ENCODE data around the gene LPP.

DNA sequence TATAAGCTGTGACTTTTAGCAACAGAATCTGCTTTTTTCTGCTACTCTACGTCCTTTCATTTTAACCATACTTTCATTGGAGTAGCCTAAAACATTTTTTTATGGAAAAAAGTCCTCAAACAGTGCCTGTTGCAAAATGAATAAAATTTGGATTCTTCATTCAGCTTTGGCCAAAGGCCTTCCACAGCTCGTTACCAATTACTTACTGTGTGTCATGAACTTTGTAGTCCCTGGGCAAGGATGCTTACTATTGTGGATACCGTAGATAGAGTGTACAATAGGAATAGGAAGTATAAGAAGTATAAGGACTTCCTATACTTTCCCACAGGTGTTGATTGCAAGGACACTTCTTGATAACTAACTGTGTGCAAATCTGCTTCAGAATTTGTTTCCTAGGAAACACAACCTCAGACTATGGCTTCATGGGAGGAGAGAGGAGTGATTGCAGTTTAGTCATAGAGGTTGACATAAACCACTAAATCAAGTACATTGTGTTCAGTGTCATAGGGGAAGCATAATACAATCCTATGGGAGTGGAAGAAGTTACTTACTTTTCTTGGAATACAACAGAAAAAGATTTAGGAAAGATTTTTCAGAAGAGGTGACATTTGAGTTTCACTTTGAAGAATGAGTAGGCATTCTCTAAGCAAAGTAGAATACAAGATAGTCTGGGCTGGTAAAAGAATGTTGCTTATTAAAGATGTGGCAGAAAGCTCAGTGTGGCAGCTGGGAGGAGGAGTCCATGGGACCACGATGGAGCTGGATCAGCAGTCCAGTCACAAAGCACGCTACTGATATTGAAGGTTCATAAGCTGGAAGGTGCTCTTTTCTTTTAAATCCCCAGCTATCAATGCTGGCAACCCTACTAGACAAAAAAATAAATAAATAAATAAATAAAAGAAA is 708.1 kb downstream of the LPP start:
- TF ChIP-seq CBX5 (IDR thresholded peaks at IDR 0.05; ENCODE audit: low read depth) (no peak), RFX5 (IDR thresholded peaks at IDR 0.05; ENCODE audit: low read depth, low read length) (no peak), EZH2 (IDR thresholded peaks at IDR 0.05; ENCODE audit: borderline replicate concordance, control insufficient read depth, low read depth, low read length) (no peak), POLR2A (IDR thresholded peaks at IDR 0.05; ENCODE audit: low read depth, low read length) (no peak), SMC3 (IDR thresholded peaks at IDR 0.05; ENCODE audit: borderline replicate concordance, low read length) (no peak)
- TF ChIP-seq, protein P1, sequence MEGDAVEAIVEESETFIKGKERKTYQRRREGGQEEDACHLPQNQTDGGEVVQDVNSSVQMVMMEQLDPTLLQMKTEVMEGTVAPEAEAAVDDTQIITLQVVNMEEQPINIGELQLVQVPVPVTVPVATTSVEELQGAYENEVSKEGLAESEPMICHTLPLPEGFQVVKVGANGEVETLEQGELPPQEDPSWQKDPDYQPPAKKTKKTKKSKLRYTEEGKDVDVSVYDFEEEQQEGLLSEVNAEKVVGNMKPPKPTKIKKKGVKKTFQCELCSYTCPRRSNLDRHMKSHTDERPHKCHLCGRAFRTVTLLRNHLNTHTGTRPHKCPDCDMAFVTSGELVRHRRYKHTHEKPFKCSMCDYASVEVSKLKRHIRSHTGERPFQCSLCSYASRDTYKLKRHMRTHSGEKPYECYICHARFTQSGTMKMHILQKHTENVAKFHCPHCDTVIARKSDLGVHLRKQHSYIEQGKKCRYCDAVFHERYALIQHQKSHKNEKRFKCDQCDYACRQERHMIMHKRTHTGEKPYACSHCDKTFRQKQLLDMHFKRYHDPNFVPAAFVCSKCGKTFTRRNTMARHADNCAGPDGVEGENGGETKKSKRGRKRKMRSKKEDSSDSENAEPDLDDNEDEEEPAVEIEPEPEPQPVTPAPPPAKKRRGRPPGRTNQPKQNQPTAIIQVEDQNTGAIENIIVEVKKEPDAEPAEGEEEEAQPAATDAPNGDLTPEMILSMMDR (IDR thresholded peaks at IDR 0.05 in 2 of 3, conservative IDR thresholded peaks at IDR 0.05 in 1 of 3; ENCODE audit: control insufficient read depth in 2 of 3, extremely low read depth in 1 of 3, insufficient read depth in 1 of 3, low read depth in 3 of 3, low read length in 3 of 3): no peak
- TF ChIP-seq, protein P2, sequence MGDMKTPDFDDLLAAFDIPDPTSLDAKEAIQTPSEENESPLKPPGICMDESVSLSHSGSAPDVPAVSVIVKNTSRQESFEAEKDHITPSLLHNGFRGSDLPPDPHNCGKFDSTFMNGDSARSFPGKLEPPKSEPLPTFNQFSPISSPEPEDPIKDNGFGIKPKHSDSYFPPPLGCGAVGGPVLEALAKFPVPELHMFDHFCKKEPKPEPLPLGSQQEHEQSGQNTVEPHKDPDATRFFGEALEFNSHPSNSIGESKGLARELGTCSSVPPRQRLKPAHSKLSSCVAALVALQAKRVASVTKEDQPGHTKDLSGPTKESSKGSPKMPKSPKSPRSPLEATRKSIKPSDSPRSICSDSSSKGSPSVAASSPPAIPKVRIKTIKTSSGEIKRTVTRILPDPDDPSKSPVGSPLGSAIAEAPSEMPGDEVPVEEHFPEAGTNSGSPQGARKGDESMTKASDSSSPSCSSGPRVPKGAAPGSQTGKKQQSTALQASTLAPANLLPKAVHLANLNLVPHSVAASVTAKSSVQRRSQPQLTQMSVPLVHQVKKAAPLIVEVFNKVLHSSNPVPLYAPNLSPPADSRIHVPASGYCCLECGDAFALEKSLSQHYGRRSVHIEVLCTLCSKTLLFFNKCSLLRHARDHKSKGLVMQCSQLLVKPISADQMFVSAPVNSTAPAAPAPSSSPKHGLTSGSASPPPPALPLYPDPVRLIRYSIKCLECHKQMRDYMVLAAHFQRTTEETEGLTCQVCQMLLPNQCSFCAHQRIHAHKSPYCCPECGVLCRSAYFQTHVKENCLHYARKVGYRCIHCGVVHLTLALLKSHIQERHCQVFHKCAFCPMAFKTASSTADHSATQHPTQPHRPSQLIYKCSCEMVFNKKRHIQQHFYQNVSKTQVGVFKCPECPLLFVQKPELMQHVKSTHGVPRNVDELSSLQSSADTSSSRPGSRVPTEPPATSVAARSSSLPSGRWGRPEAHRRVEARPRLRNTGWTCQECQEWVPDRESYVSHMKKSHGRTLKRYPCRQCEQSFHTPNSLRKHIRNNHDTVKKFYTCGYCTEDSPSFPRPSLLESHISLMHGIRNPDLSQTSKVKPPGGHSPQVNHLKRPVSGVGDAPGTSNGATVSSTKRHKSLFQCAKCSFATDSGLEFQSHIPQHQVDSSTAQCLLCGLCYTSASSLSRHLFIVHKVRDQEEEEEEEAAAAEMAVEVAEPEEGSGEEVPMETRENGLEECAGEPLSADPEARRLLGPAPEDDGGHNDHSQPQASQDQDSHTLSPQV (IDR thresholded peaks at IDR 0.05): no peak
- TF ChIP-seq, protein P3, sequence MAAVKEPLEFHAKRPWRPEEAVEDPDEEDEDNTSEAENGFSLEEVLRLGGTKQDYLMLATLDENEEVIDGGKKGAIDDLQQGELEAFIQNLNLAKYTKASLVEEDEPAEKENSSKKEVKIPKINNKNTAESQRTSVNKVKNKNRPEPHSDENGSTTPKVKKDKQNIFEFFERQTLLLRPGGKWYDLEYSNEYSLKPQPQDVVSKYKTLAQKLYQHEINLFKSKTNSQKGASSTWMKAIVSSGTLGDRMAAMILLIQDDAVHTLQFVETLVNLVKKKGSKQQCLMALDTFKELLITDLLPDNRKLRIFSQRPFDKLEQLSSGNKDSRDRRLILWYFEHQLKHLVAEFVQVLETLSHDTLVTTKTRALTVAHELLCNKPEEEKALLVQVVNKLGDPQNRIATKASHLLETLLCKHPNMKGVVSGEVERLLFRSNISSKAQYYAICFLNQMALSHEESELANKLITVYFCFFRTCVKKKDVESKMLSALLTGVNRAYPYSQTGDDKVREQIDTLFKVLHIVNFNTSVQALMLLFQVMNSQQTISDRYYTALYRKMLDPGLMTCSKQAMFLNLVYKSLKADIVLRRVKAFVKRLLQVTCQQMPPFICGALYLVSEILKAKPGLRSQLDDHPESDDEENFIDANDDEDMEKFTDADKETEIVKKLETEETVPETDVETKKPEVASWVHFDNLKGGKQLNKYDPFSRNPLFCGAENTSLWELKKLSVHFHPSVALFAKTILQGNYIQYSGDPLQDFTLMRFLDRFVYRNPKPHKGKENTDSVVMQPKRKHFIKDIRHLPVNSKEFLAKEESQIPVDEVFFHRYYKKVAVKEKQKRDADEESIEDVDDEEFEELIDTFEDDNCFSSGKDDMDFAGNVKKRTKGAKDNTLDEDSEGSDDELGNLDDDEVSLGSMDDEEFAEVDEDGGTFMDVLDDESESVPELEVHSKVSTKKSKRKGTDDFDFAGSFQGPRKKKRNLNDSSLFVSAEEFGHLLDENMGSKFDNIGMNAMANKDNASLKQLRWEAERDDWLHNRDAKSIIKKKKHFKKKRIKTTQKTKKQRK (IDR thresholded peaks at IDR 0.05; ENCODE audit: low read depth, low read length): no peak

Measured in GM12878 (cell line).